HepG2 (cell line): ENCODE measurements around the gene NR1H2. TPM values are rescaled to one million over a fixed set of nuclear protein-coding genes. Genes with fewer than 3 reads are reported as not detected.
A peak's percentile ranks its signal among the peaks of the same experiment; 100 is the strongest.

Source experiments
- DZIP1 ChIP-seq: sonication (generic); formaldehyde crosslinking; IDR thresholded peaks from 2 replicates; pipeline ENCODE4 v1.5.0; 2020; ENCODE audit warnings: mild to moderate bottlenecking, missing genetic modification reagents
- FOXJ3 ChIP-seq: sonication (generic); formaldehyde crosslinking; IDR thresholded peaks from 2 replicates; pipeline ENCODE4 v1.4.0; 2020; ENCODE audit warnings: missing genetic modification reagents, mild to moderate bottlenecking, borderline replicate concordance
- KMT2A ChIP-seq: sonication (generic); formaldehyde crosslinking; IDR thresholded peaks from 2 replicates; pipeline ENCODE4 v1.4.0; 2020; ENCODE audit warnings: missing genetic modification reagents
- ZNF230 ChIP-seq: sonication (generic); formaldehyde crosslinking; IDR thresholded peaks from 2 replicates; pipeline ENCODE4 v1.4.0; 2020; ENCODE audit warnings: mild to moderate bottlenecking, missing genetic modification reagents
- ZNF318 ChIP-seq: sonication (generic); formaldehyde crosslinking; IDR thresholded peaks from 2 replicates; pipeline ENCODE4 v1.4.0; 2020; ENCODE audit warnings: mild to moderate bottlenecking, missing genetic modification reagents
- ZNF512 ChIP-seq: sonication (generic); formaldehyde crosslinking; IDR thresholded peaks from 2 replicates; pipeline ENCODE4 v1.4.0; 2020; ENCODE audit warnings: mild to moderate bottlenecking, missing genetic modification reagents
- ZNF576 ChIP-seq: sonication (generic); formaldehyde crosslinking; IDR thresholded peaks from 2 replicates; pipeline ENCODE4 v1.4.0; 2020; ENCODE audit warnings: mild to moderate bottlenecking, missing genetic modification reagents
- ZNF605 ChIP-seq: sonication (generic); formaldehyde crosslinking; IDR thresholded peaks from 2 replicates; pipeline ENCODE4 v1.8.0; 2022; ENCODE audit warnings: mild to moderate bottlenecking, missing genetic modification reagents
- polyA plus RNA-seq, 8 experiments: library from polyadenylated mRNA; depleted of rRNA in 3 of 8; stranded (reverse) in 7 of 8; unstranded in 1 of 8; fragments of >200 nt; fragmentation: Illumina TruSeq in 4 of 8; extraction: Trizol in 4 of 8; gene quantifications; 2 replicates each; pipeline versions ENCODE4 v1.2.1 to v1.2.3, GENCODE V29; 2011 to 2016; ENCODE audit warnings: low read depth in 4 of 8, missing spikeins in 1 of 8, mixed read lengths in 1 of 8; ENCODE audit not compliant: insufficient read depth in 1 of 8
- total RNA-seq, 5 experiments: library from RNA; depleted of rRNA; stranded (reverse); fragments of >200 nt; fragmentation: Illumina TruSeq; extraction: Trizol; gene quantifications; 2 replicates each; pipeline ENCODE4 v1.2.3, GENCODE V29; 2016; ENCODE audit warnings: low read depth in 1 of 5
- TF ChIP-seq, protein P1 (sequence below): sonication (generic); formaldehyde crosslinking; conservative IDR thresholded peaks from 2 replicates; pipeline ENCODE4 v1.4.0; 2020; ENCODE audit warnings: missing genetic modification reagents
- TF ChIP-seq, protein P2 (sequence below): sonication (generic); formaldehyde crosslinking; IDR thresholded peaks from 2 replicates; pipeline ENCODE4 v1.9.0; 2021; ENCODE audit warnings: missing genetic modification reagents, borderline replicate concordance

Gene NR1H2
- total and polyA plus RNA-seq, 2 of the 13 experiments (the other 11 are each of a cell fraction or from before 2014, with no cell fraction given): 10.3 to 13.5 TPM

DNA sequence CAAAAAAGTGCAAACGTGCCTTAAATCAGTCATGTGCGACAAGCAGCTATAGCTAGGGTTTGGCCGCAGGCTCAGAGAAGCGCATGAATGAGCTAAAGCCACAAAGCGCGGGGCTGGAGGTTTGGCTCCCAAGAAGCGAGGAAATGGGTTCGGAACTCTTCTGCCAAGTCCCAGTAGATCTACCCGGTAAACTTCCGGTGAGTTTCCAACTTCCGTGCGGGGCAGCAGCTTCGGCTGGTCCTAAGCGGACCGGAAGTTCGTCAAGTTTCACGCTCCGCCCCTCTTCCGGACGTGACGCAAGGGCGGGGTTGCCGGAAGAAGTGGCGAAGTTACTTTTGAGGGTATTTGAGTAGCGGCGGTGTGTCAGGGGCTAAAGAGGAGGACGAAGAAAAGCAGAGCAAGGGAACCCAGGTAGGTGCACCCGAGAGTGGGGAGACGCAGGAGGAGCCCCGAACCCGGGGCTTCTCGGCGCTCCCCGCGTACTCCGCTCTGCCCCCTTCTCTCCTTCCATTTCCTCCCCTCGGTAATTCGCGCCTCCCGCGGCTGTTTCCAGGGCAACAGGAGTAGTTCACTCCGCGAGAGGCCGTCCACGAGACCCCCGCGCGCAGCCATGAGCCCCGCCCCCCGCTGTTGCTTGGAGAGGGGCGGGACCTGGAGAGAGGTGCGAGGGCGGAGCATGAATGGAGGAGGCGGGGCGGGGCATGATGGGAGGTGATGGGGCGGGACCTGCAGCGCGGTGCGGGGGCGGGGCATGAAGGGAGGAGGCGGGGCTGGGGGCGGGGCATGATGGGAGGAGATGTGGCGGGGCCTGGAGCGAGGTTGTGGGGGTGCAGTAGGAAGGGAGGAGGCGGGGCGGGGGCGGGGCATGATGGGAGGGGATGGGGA is at the start of gene NR1H2 (continued):
- TF ChIP-seq ZNF576 (CRISPR knock-in tag): no peak
- peak; percentile 49; the same call in 1 of the 2 replicates for TF ChIP-seq KMT2A (CRISPR knock-in tag)
- TF ChIP-seq ZNF230 (CRISPR knock-in tag): peak; percentile 77
- TF ChIP-seq, protein P1, sequence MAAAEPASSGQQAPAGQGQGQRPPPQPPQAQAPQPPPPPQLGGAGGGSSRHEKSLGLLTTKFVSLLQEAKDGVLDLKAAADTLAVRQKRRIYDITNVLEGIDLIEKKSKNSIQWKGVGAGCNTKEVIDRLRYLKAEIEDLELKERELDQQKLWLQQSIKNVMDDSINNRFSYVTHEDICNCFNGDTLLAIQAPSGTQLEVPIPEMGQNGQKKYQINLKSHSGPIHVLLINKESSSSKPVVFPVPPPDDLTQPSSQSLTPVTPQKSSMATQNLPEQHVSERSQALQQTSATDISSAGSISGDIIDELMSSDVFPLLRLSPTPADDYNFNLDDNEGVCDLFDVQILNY (CRISPR knock-in tag): no peak
- TF ChIP-seq ZNF605 (CRISPR knock-in tag): peak; percentile 83
- TF ChIP-seq ZNF512 (CRISPR knock-in tag): no peak
- TF ChIP-seq, protein P2, sequence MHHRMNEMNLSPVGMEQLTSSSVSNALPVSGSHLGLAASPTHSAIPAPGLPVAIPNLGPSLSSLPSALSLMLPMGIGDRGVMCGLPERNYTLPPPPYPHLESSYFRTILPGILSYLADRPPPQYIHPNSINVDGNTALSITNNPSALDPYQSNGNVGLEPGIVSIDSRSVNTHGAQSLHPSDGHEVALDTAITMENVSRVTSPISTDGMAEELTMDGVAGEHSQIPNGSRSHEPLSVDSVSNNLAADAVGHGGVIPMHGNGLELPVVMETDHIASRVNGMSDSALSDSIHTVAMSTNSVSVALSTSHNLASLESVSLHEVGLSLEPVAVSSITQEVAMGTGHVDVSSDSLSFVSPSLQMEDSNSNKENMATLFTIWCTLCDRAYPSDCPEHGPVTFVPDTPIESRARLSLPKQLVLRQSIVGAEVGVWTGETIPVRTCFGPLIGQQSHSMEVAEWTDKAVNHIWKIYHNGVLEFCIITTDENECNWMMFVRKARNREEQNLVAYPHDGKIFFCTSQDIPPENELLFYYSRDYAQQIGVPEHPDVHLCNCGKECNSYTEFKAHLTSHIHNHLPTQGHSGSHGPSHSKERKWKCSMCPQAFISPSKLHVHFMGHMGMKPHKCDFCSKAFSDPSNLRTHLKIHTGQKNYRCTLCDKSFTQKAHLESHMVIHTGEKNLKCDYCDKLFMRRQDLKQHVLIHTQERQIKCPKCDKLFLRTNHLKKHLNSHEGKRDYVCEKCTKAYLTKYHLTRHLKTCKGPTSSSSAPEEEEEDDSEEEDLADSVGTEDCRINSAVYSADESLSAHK: no peak
- TF ChIP-seq ZNF318 (CRISPR knock-in tag): 0 out of 2 replicates have a peak, but pooled peaks have one; percentile 78
- TF ChIP-seq DZIP1 (CRISPR knock-in tag): 0 out of 2 replicates have a peak, but pooled peaks have one; percentile 72
- TF ChIP-seq FOXJ3: peak; percentile 70; the same call in 1 of the 2 replicates
